A375 (cell line): ENCODE results near the gene SCARB1. TPM values are rescaled to one million over a fixed set of nuclear protein-coding genes. Genes with fewer than 3 reads are reported as not detected.

Experiments used
- small RNA-seq: library from RNA; depleted of rRNA; stranded (forward); fragments of <200 nt; gene quantifications from one replicate; pipeline ENCODE3, GENCODE V24; 2014
- total RNA-seq: library from RNA; depleted of rRNA; stranded (reverse); fragments of >200 nt; shearing (Covaris generic); gene quantifications from 2 replicates; pipeline ENCODE4 v1.2.3, GENCODE V29; 2014; rRNA removed

SCARB1 gene
- 48.2 and 62.6 TPM in 2 replicates for total RNA-seq

GRCh38 chr12:124863416-124864325 is at the start of gene SCARB1:
Gene SCARB1, minus strand, starts transcription at chr12:124863864. Its CDS starts 144 bp downstream, at chr12:124863720.

Small RNAs within 50 kb of the gene (small RNA-seq; reads per million reads assigned to genes)
- gene RNU6-927P, result not detected

Other genes starting within 250 kb of the SCARB1 start
- gene UBC, start 50.8 kb upstream of the SCARB1 start, total RNA-seq, result 963 and 984 TPM in 2 replicates
- gene DHX37, start 125.3 kb upstream of the SCARB1 start, total RNA-seq, result 40.3 and 45.2 TPM in 2 replicates
- gene BRI3BP, start 129.8 kb upstream of the SCARB1 start, total RNA-seq, result 11.7 and 14.3 TPM in 2 replicates
- gene AACS, start 201.6 kb upstream of the SCARB1 start, total RNA-seq, result 22.3 and 27.5 TPM in 2 replicates